NCI-H345 (cell line): Measurements from ENCODE around the gene DENND2D.

Experiments
- DNase-seq: peaks from one replicate; lab custom pipeline; 2025; lab: John Stamatoyannopoulos, UW

DENND2D gene

DNA sequence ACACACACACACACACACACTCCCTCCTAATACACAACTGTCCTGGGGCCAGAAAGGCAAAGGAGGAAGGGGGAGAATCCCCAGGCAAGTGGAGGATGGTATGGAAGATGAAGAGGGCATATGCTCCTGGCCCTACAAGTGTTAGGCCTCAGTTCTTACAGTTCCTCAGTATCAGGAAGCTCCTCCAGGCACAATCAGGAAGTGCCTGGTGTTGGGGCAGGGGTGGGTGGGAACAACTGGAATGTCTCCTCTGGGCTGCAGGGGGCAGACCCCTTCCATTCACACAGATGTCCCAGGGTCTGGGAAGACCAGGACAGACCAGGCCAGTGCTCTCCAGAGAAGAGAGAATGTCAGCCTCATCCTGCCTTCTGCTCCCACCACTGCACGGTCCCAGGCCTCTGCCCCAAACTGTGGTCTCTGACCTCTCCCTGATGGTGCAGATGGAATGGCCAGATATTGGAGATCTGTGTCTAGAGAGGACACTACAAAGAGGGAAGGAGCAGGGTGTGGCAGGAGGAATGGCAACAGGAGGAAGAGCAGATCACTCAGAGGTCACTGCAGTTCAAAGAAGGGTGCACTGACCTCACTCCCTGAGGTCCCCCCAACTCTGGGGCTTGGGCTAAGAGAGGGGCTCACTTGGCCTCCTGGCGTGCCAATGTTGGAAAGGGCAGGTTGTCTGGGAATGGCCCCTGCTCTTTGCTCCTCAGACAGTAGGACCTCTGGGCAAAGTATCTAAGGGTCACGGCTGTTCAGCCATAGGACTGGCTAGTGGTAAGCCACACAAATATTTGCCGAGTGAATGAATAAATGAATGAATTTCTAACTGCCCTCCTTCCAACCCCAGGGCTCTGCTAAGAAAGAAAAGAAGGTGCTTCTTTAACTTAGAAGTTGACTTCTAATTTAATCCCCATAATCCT lies 2.5 kb upstream of the DENND2D start:
- no peak for DNase-seq

DNA sequence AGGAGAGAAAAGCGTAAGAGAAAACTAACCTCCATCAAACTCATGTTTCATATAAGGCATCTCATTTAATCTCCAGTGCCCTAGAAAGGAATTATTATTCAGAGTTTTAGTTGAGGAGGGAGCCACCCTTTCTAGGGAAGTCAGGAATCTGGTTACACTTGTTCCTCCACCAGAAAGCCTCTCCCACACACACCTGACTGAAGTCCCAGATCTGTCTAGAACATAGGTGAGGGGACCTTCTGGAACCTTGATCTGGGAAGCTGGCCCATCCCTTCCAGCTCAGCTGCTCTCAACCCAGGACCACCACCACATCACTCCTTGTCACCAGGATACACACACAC lies 1.9 kb upstream of the DENND2D start:
- DNase-seq: no peak

DNA sequence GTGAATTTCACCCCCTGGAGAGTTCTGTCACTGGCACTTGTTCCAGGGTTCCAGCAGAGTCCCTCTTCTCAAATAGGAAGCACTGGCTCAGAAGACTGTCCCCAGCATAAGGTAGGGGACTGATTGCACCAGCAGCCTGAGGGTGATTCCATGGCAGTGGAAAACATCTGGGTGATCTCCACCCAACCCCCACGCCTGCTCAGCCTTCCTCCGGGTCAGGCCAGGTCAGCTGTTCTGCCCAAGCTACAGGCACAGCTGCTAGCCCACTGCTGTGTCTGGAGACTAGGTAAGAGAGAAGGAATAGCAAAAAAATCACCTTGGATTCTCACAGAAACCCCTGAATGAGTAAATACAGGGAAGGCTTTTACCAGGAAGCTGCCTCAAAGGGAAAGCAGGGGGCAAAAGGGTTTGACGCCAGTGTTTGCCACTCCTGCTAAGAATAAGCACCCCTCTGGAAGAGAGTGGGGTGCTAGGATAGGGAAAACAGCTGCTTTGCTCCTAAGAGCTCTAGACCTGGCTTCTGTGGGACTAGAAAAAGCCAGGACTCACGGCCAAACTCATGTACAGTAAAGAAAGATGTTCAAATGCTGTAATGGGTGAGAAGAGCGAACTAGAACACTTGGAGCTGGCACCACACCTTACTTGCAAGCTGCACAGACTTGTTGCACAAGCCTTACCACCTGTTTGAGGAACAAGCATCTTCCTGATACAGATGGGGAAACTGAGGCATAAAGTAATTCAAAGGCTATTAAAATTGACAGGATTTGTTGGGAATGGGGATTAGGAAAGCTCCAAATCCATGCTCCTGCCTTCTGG lies 1.0 kb upstream of the DENND2D start:
- DNase-seq: no peak

DNA sequence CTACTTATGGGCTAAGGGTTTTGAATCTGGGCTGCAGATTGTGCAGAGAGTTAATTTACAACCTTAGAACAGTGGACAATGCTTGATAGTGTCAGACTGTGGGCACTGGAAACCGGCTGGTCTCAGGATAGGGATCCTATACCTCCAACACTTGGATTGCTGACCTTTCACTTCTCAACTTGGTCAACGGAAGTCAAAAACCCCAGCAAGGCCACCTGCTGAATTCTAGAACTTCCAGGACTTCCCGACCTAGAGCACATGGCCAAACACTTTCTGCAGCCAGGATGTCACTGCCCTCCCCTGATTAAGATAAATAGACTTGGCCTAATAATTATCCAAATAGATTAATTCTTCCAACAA lies 336 bp upstream of the DENND2D start:
- DNase-seq: no peak

DNA sequence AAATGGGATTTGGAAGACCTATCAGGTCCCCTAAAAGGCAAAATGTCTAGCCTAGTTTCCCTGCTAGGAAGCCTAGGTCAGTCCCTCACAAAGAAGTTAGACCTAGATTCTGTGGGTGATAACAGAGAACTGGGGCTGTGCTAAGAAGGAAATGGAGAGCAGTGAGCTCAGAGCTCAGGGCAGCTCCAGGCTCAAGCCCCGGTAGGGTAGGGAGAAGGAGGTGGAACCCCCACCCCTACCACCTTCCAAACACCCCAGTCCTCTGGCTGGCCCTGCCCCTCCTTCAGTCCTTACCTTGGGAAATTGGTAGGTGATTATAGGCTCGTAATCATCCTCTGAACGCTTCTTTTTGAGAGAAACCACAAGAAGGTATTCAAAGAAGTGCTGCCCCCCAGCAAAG lies 1.1 kb downstream of the DENND2D start:
- no peak for DNase-seq

DNA sequence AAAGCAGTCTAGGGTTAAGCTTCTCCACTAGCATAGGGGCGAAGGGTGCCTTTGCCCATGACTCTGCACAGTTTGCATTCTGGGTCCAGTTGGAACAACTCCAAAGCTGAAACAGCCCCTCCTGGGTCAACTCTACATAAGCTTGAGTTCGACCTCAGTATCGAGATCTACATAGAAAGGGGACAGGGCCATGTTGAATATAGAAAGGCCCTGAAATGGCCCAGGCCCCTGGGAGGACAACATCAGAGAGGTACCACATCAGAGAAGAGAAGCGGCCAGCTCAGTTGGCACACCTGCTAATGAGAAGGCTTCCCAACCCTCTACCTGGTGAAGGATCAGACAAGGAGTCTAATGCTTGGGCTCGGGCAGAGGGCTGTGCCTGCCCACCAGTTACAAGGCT lies 1.6 kb downstream of the DENND2D start:
- no peak for DNase-seq

DNA sequence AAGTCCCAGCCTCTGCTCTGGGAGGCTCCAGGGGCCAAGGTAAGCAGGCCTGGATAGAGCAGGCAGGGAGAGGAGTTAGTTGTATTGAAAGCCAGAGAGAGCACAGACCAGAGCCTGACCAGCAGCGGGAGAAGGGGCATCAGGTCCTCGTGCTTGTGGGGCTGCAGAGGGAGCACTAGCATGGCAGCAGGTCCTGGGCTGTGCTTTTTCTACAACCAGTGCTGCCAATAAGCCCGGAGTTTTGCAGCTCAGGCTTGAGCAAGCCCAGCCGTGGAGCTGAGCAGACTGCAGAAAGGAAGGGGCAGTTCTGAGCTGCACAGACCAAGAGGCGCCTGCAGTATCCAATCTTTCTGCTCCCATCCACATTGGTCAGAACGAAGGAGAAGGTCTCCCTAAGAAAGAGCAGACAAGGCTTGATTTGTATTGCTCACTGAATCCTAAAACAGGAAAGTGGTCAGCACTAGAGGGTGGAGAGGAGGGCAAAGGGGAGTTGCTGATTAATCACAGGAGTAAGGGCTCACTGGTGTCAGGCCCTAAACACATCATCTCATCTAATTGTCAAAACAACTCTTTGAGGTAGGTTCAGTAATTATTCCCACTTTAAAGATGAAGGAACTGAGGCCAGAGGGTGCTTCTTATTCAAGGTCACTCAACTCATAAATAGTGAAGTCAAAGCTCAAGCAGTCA lies 2.7 kb downstream of the DENND2D start:
- DNase-seq: no peak

DNA sequence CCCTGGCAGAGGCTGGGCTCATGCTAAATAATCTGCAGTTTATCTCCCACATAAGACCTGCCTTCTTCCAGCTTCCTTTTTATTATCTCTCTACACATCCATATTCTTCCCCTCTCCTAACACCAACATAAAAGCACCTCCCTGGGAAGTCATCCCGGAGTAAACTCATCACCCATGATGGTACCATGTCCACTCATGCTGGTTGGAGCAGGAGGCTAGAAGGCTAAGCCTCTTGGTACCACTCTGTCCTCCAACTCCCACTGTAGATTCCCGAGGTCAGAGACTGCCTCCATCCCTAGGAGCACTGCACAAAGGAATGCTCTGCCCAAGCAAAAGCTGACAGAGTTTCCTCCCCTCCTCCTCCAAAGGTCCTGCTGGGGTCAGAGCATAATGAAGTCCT lies 4.2 kb downstream of the DENND2D start:
- no peak for DNase-seq

DNA sequence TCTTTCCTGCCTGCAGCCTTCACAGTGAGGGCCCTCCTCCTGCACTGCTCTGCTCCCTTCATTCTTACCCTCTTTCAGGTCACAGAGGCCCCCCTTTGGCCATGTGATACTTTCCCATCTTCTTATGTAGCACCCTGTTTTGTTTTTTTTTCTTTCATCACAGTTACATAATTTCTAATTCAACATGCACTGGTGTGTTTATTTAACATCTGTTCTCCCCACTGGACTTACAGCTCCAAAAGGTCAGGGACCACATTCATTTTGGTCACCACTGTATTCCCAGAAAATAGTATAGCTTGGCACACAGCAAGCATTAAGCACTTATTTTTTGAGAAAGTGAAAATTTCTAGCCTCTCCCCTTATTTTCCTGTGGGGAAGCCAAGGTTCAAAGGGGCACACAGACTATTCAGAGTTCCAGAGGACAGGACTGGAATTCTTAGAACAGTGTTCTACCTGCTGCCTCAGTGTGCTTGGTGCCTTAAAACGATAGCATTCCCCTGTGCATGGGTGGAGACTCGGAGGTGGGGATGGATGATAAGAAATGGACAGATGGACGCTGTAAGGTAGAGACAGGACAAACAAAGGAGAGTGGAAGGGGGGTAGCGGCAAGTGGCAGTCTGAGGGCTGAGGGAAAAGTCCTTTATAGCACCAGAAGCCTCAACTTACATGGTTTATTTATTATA lies 5.3 kb downstream of the DENND2D start:
- no peak for DNase-seq

DNA sequence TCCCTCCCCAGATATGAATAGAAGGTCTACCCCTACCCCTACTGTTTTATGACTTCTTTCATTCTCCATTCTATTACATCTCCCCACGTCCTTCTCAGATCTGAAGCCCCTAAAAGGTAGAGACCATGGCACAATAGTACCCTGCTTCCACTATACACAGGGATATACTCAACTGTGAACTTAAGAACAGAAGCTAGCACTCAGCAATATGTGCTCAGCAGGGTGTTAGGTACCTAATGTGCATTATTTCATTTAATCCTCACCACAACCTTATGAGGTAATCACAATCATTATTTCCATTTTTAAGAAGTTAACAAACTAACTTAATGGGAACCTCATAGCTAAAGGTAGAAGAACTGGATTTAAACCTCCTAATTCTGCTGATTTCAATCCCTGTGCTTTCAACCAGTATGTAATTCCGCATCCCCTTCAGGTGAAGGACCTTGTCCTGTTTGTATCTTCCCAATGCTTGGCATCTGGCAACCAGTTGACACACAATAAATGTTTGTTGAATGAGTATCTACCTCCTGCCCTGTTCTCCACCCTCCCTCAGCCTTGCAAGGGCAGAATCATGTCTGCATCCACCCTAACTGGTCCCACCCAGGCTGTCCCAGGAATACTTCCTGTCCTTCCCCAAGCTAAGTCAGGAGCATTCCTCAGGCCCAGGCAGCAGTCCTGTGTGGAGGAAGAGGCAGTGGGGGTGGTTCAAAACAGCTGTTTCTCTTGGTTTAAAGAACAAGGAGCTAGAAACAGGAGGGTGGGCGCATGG lies 6.5 kb downstream of the DENND2D start:
- DNase-seq: no peak

DNA sequence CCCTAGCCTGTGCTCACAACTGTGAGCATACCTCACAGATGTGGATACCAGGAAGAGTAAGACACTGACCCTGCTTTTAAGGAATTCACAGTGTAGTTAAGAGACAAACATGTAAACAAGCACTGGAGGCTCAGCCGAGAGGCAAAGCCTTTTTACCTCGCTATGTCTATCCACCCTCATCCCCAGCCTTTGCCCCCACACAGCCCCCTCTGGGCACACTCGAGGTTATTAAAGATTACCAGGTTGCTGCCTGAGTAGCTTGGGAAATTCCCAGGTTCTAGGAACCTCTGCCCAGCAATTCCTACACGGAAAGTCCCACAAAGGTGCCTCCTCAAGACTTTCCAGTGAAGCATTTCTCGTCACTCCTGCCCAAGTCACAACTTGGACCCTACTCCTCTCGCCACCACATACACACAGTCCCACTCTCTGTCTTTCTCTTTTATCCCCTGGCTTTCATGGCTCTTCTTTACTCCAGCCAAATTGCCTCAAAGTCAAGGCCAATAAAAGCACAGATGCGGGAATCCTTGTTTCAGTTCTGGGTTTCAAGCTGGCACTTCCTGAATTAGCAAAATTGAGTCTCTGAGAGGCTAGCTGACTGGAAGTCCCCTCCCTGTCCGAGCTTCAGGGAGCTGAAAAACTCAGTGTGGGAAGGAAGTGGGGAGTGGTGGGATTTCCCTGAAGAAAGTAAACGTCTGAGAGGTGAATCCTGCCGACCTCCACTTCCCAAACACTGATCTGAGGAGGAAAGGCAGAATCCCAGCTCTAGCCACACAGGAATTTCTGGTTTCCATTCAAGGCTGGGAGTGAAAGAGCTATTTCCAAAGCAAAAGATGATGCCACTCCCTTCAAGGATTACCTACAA lies 7.6 kb downstream of the DENND2D start:
- no peak for DNase-seq

DNA sequence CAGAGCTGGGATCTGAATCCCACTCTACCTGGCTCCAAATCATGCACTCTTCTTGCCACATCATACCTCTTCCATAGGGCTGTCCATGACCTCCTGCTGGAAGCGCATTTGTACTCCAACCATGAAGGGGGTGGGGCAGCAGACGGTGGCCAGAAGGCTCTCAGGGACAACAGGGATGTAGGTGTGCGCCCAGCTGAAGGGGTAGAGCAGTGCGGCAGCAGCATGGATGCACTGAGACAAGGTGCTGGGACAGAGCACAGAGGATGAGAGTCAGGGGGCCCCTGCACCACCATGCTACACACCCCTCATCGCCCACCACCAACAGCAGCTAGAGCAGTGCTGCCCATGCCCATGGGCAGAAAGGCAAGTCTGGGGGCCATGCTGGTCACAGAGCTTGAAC lies 8.4 kb downstream of the DENND2D start:
- DNase-seq: no peak

DNA sequence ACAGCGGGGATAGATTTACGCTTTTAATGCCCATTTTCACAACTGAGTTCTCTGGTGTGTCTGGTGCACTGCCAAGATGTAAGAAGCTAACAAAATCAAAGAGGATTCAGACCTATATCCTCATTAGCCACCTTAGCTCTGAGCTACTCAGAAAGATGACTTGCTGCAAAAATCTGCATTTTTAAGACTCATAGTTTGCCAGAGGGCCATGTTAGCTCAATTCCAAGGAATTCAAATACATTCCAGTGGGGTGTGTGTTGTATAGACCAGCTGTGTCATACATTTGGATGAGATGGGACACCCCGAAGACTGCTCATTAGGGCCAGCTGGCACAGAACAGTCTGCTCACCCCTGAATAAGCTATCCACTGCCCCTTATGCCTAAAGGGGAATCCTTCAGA lies 8.9 kb downstream of the DENND2D start:
- no peak for DNase-seq

DNA sequence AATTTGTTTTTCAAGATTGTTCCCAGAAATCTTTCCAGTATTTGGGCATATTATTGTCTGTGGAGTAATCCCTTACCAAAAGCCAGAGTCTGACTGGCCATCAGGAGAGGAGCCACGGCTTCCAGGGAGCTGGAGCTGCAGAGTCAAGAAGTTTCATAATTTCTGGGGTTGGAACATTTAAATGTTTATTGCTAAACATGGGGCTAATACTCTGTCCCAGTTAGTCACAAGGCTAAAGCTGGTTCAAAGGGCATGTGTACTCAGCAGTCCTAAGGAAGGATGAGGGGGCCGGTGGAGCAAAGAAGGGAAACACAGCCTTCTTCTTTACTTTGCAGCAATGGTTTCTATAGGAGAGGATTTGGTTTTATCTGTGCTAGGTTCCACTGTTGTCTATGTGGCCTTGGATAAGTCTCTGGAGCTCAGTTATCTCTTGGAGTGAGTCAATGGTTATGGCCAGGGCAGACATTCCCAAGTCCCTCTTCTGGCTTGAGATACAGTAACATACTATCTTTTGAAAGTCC lies 9.5 kb downstream of the DENND2D start:
- DNase-seq: no peak

DNA sequence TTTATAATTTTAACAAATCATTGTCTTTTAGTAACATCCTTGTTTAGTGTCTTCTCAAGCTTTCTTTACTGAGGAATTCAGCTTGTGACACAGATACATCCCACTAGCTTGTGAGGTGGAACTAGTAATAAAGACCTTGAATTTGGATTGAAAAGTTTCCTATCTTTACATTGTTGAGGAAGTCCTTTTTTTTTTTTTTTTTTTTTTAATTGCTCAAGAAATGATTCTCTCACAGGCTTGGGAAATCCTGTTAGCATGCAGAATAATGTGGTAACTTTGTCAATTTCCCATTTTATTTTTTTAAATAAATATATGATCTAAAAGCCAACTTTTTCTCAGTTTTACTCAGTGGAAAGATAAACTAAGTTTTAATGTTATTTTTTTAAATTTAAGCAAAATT lies 15.8 kb downstream of the DENND2D start:
- DNase-seq: no peak

DNA sequence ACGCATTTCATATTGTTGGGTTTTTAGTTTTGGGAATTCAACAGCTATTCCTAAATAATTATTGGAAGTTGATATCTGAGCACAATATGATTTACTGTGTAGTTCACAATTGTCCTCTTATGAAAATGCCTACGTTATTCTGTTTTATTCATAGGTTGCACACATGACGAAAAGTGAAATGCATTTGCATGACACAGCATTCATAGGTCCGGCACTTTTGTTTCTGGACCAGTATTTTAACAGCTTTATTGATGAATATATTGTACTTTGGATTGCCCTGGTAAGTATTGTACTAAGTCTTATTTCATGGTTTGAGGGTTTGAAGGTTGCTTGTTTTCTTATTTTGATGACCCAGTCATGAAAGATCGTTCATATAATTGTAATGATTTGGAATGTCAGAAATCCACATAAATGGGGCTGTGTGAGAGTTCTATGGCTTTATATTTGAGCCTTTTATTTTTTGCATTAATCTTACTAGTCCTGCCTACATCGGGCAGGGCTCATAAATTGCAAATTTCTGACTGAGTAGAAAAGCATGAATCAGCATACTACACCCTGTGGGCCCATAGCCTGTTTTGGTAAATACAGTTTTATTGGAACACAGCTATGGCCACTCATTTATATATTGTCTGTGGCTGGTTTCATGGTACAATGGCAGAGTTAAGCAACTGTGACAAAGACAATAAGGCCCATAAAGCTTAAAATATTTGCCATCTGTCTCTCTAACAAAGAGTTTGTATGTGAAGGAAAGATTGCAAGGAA lies 17.0 kb downstream of the DENND2D start:
- DNase-seq: no peak

DNA sequence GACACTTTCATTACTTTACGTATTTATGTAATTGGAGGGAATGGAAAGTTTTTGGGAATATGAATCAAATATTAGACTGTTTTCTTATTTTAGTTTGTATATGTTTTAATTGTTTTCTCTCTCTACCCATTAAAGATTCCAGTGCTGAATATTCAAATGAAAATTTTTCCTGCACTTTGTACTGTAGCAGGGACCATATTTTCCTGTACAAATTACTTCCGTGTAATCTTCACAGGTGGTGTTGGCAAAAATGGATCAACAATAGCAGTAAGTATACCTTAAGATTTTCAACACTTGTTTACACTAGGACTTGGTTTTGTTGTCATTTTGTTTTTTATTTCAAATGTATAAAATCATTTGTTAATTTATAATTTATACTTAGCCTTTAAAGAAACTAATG lies 18.4 kb downstream of the DENND2D start:
- DNase-seq: no peak

DNA sequence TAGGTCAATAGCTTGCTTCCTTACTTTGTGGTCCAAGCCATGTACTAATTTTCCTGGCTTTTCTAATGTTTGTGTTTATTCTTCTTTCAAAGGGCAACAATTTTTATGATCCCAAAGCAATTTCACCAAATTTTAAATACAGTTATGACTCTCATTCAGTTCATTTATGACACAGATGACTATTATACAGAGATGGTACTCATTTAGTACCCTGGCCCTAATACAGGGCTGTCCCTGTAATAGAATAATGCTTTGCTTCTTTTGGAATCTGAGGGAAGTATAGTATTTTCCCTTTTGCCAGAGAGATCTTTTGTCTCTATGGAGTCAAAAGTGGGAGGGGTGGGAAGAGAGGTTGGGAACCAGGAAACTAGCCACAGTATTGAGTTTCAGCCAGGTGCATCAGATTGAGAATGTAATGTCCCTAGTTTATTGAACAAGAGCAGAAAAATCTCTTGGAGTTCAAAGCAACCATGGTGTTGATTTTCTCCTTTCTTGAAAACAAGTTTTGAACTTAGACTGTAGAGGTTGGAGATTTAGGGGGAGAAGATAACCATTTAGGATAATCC lies 20.4 kb downstream of the DENND2D start:
- peak; percentile 0 for DNase-seq

DNA sequence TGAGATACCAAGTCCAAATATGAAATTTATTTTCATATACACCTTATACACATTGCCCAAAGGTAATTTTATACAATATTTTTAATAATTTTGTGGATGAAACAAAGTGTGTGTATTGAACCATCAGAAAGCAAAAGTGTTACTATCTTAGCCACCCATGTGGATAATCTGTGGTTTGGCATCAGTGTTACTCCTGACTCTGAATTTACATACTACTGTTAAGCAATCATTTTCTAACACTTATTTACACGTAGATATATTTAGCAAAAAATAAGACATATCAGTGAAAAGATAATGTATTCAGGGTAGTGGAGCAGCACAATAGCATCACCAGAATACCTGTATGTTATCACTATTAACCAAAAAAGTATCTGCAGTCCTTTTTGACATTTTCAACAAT lies 23.8 kb downstream of the DENND2D start:
- DNase-seq: no peak
